ENCODE data around the gene BLCAP.

The BLCAP gene

GRCh38 chr20:37481610-37482009 lies 46.1 kb downstream of the BLCAP start:
- no peak overlapping the region for H3K9ac ChIP-seq (ENCODE audit: low read length)
- no peak for DNase-seq

DNA sequence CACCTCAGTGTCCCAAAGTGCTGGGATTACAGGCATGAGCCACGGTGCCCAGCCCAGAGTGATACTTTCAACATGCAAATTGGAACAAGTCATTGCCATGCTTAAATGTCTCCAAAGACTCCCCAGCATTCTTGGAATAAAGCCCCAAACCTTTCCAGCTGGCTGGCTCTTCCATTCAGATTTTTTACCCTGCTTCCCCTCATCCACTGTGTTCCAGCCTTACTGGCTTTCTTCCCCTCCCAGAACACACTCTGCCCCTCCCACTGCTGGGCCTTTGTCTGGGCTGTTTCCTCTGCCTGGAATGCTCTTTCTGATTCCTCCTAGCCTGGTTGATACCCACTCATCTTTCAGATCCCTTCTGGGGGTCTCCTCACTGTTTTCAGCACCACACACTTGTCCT lies 46.8 kb downstream of the BLCAP start:
- H3K79me2 ChIP-seq (ENCODE audit: control insufficient read depth, insufficient read depth, low read length, poor library complexity) = no peaks in the 10 kb centered on the region

More at GRCh38 chr20:37481610-37482009, 46.1 kb downstream of the BLCAP start:
- H2AFZ ChIP-seq (ENCODE audit: insufficient read depth, low read length, poor library complexity) = no peak overlapping the region
- no peak overlapping the region for H3K4me3 ChIP-seq (ENCODE audit: low read depth, low read length)
- H3K79me2 ChIP-seq (ENCODE audit: control insufficient read depth, insufficient read depth, low read length, poor library complexity) = no peaks in the 10 kb centered on the region
- H3K4me2 ChIP-seq (ENCODE audit: low read length) = no peak overlapping the region
- H4K12ac ChIP-seq (ENCODE audit: low read depth, low read length) = no peak overlapping the region
- H3K36me3 ChIP-seq (ENCODE audit: control insufficient read depth in 1 of 2, insufficient read depth in 2 of 2, low read length in 2 of 2) = no peaks in the 10 kb centered on the region
- H4K8ac ChIP-seq (ENCODE audit: low read depth, low read length) = no peak overlapping the region
- H3K79me1 ChIP-seq (ENCODE audit: low read length) = no peaks in the 10 kb centered on the region
- no peak overlapping the region for H2BK120ac ChIP-seq (ENCODE audit: insufficient read depth, low read length, poor library complexity)
- H3K18ac ChIP-seq (ENCODE audit: low read length) = no peak overlapping the region
- no peak overlapping the region for H2BK5ac ChIP-seq (ENCODE audit: low read depth, low read length, poor library complexity)
- no peak overlapping the region for H3K27ac ChIP-seq (ENCODE audit: low read depth, low read length)
- no peak overlapping the region for H3K23ac ChIP-seq (ENCODE audit: low read length)
- H2AK5ac ChIP-seq (ENCODE audit: low read length) = no peak overlapping the region
- H3K4me1 ChIP-seq (ENCODE audit: control insufficient read depth in 1 of 2, insufficient read depth in 2 of 2, low read length in 2 of 2) = no peaks in the 10 kb centered on the region
- no CpG with 5 or more reads among the region's 5 CpGs for WGBS (ENCODE audit: extremely low coverage, insufficient coverage, insufficient read length)
- peaks cover 2% of the 10 kb centered on the region for H3K27me3 ChIP-seq (ENCODE audit: insufficient read depth, low read length)
- H3K9me3 ChIP-seq (ENCODE audit: insufficient read depth, low read depth, low read length) = peaks cover 6% of the 10 kb centered on the region
- H3K14ac ChIP-seq (ENCODE audit: low read length) = no peak overlapping the region
- no peak overlapping the region for H3K4ac ChIP-seq (ENCODE audit: low read depth, low read length)
- H2BK12ac ChIP-seq (ENCODE audit: low read length) = no peak overlapping the region
- H4K91ac ChIP-seq (ENCODE audit: low read depth, low read length) = no peak overlapping the region

GRCh38 chr20:37479925-37480691 lies 47.6 kb downstream of the BLCAP start:
- Histone ChIP-seq H3K4me3 (ENCODE audit: low read depth, low read length) (no peak overlapping the region), H3K27me3 (ENCODE audit: insufficient read depth, low read length) (peaks cover 2% of the 10 kb centered on the region), H3K36me3 (ENCODE audit: control insufficient read depth in 1 of 2, insufficient read depth in 2 of 2, low read length in 2 of 2) (no peaks in the 10 kb centered on the region), H3K4me1 (ENCODE audit: control insufficient read depth in 1 of 2, insufficient read depth in 2 of 2, low read length in 2 of 2) (no peaks in the 10 kb centered on the region), H3K9me3 (ENCODE audit: insufficient read depth, low read depth, low read length) (peaks cover 9% of the 10 kb centered on the region), H3K23ac (ENCODE audit: low read length) (peak overlapping the region; percentile 26), H2BK12ac (ENCODE audit: low read length) (no peak overlapping the region), H2AFZ (ENCODE audit: insufficient read depth, low read length, poor library complexity) (no peak overlapping the region), H3K4me2 (ENCODE audit: low read length) (no peak overlapping the region), H3K4ac (ENCODE audit: low read depth, low read length) (no peak overlapping the region), H2BK5ac (ENCODE audit: low read depth, low read length, poor library complexity) (no peak overlapping the region), H4K91ac (ENCODE audit: low read depth, low read length) (no peak overlapping the region), H2AK5ac (ENCODE audit: low read length) (no peak overlapping the region), H3K79me2 (ENCODE audit: control insufficient read depth, insufficient read depth, low read length, poor library complexity) (no peaks in the 10 kb centered on the region), H3K9ac (ENCODE audit: low read length) (no peak overlapping the region), H4K8ac (ENCODE audit: low read depth, low read length) (no peak overlapping the region), H3K27ac (ENCODE audit: low read depth, low read length) (no peak overlapping the region), H3K14ac (ENCODE audit: low read length) (no peak overlapping the region), H2BK120ac (ENCODE audit: insufficient read depth, low read length, poor library complexity) (no peak overlapping the region), H4K12ac (ENCODE audit: low read depth, low read length) (no peak overlapping the region), H3K18ac (ENCODE audit: low read length) (no peak overlapping the region), H3K79me1 (ENCODE audit: low read length) (no peaks in the 10 kb centered on the region)
- WGBS (ENCODE audit: extremely low coverage, insufficient coverage, insufficient read length) = 100% methylated on average over 2 of the region's 9 CpGs
- DNase-seq = no peak

More for the DNA sequence above, 46.8 kb downstream of the BLCAP start:
- H3K18ac ChIP-seq (ENCODE audit: low read length) = no peak overlapping the region
- H3K14ac ChIP-seq (ENCODE audit: low read length) = no peak overlapping the region
- no peak overlapping the region for H3K4me3 ChIP-seq (ENCODE audit: low read depth, low read length)
- H3K79me1 ChIP-seq (ENCODE audit: low read length) = no peaks in the 10 kb centered on the region
- H4K8ac ChIP-seq (ENCODE audit: low read depth, low read length) = no peak overlapping the region
- no peak overlapping the region for H2BK5ac ChIP-seq (ENCODE audit: low read depth, low read length, poor library complexity)
- H2AK5ac ChIP-seq (ENCODE audit: low read length) = no peak overlapping the region
- H3K36me3 ChIP-seq (ENCODE audit: control insufficient read depth in 1 of 2, insufficient read depth in 2 of 2, low read length in 2 of 2) = no peaks in the 10 kb centered on the region
- no peak overlapping the region for H3K4me2 ChIP-seq (ENCODE audit: low read length)
- no peak overlapping the region for H4K91ac ChIP-seq (ENCODE audit: low read depth, low read length)
- no peak for DNase-seq
- no peak overlapping the region for H2AFZ ChIP-seq (ENCODE audit: insufficient read depth, low read length, poor library complexity)
- H2BK120ac ChIP-seq (ENCODE audit: insufficient read depth, low read length, poor library complexity) = no peak overlapping the region
- H4K12ac ChIP-seq (ENCODE audit: low read depth, low read length) = no peak overlapping the region
- WGBS (ENCODE audit: extremely low coverage, insufficient coverage, insufficient read length) = no CpG with 5 or more reads among the region's 1 CpG
- peaks cover 2% of the 10 kb centered on the region for H3K27me3 ChIP-seq (ENCODE audit: insufficient read depth, low read length)
- H2BK12ac ChIP-seq (ENCODE audit: low read length) = no peak overlapping the region
- H3K9me3 ChIP-seq (ENCODE audit: insufficient read depth, low read depth, low read length) = peaks cover 6% of the 10 kb centered on the region
- no peak overlapping the region for H3K9ac ChIP-seq (ENCODE audit: low read length)
- no peak overlapping the region for H3K23ac ChIP-seq (ENCODE audit: low read length)
- H3K4me1 ChIP-seq (ENCODE audit: control insufficient read depth in 1 of 2, insufficient read depth in 2 of 2, low read length in 2 of 2) = no peaks in the 10 kb centered on the region
- H3K27ac ChIP-seq (ENCODE audit: low read depth, low read length) = no peak overlapping the region
- no peak overlapping the region for H3K4ac ChIP-seq (ENCODE audit: low read depth, low read length)

DNA sequence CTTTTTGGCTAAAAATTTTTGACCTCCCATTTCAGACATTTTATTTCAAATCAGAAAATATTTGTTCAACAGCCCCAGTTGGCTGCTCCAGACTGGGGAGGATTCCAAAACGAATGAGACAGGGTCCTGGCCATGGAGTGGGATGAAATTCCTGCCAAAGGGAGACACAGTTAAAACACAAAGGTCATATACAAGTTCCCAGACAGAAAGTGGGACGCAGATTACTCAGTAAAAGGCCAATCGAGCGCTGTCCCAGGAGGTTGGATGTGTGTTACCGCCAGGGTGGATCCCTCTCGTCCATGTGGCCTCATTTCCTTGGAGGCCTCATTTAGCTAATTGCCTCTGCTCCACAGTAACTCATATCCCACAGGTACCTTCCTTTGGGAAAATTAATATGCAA lies 48.4 kb downstream of the BLCAP start:
- WGBS (ENCODE audit: extremely low coverage, insufficient coverage, insufficient read length) = no CpG with 5 or more reads among the region's 6 CpGs
- H3K4ac ChIP-seq (ENCODE audit: low read depth, low read length) = no peak overlapping the region
- H3K4me3 ChIP-seq (ENCODE audit: low read depth, low read length) = no peak overlapping the region
- no peaks in the 10 kb centered on the region for H3K4me1 ChIP-seq (ENCODE audit: control insufficient read depth in 1 of 2, insufficient read depth in 2 of 2, low read length in 2 of 2)
- H3K27me3 ChIP-seq (ENCODE audit: insufficient read depth, low read length) = peaks cover 2% of the 10 kb centered on the region
- H3K9me3 ChIP-seq (ENCODE audit: insufficient read depth, low read depth, low read length) = peaks cover 9% of the 10 kb centered on the region
- no peak for DNase-seq
- no peak overlapping the region for H3K9ac ChIP-seq (ENCODE audit: low read length)
- no peak overlapping the region for H2BK12ac ChIP-seq (ENCODE audit: low read length)
- H3K14ac ChIP-seq (ENCODE audit: low read length) = no peak overlapping the region
- no peak overlapping the region for H3K23ac ChIP-seq (ENCODE audit: low read length)
- no peak overlapping the region for H2BK5ac ChIP-seq (ENCODE audit: low read depth, low read length, poor library complexity)
- no peak overlapping the region for H2AFZ ChIP-seq (ENCODE audit: insufficient read depth, low read length, poor library complexity)
- H2AK5ac ChIP-seq (ENCODE audit: low read length) = no peak overlapping the region
- no peak overlapping the region for H3K27ac ChIP-seq (ENCODE audit: low read depth, low read length)
- H4K91ac ChIP-seq (ENCODE audit: low read depth, low read length) = no peak overlapping the region
- H2BK120ac ChIP-seq (ENCODE audit: insufficient read depth, low read length, poor library complexity) = no peak overlapping the region
- H3K18ac ChIP-seq (ENCODE audit: low read length) = no peak overlapping the region
- no peak overlapping the region for H4K8ac ChIP-seq (ENCODE audit: low read depth, low read length)
- no peaks in the 10 kb centered on the region for H3K79me1 ChIP-seq (ENCODE audit: low read length)
- no peaks in the 10 kb centered on the region for H3K79me2 ChIP-seq (ENCODE audit: control insufficient read depth, insufficient read depth, low read length, poor library complexity)
- H3K36me3 ChIP-seq (ENCODE audit: control insufficient read depth in 1 of 2, insufficient read depth in 2 of 2, low read length in 2 of 2) = no peaks in the 10 kb centered on the region
- no peak overlapping the region for H4K12ac ChIP-seq (ENCODE audit: low read depth, low read length)
- H3K4me2 ChIP-seq (ENCODE audit: low read length) = no peak overlapping the region
